Measurements from ENCODE around the gene TMEM165. TPM values are rescaled to one million over a fixed set of nuclear protein-coding genes. Genes with fewer than 3 reads are reported as not detected.

TMEM165 gene
- total RNA-seq, 1 donor, result 131 TPM

GRCh38 chr4:55444827-55445226 is 49.1 kb downstream of the TMEM165 start:
- DNase-seq (ENCODE audit: low read depth), result peak; percentile 62
- H3K4me3 ChIP-seq (ENCODE audit: low read depth, low read length), result no peak overlapping the region
- TF ChIP-seq, protein P1, sequence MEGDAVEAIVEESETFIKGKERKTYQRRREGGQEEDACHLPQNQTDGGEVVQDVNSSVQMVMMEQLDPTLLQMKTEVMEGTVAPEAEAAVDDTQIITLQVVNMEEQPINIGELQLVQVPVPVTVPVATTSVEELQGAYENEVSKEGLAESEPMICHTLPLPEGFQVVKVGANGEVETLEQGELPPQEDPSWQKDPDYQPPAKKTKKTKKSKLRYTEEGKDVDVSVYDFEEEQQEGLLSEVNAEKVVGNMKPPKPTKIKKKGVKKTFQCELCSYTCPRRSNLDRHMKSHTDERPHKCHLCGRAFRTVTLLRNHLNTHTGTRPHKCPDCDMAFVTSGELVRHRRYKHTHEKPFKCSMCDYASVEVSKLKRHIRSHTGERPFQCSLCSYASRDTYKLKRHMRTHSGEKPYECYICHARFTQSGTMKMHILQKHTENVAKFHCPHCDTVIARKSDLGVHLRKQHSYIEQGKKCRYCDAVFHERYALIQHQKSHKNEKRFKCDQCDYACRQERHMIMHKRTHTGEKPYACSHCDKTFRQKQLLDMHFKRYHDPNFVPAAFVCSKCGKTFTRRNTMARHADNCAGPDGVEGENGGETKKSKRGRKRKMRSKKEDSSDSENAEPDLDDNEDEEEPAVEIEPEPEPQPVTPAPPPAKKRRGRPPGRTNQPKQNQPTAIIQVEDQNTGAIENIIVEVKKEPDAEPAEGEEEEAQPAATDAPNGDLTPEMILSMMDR (IDR thresholded peaks at IDR 0.05; ENCODE audit: insufficient read depth, low read length), result peak; percentile 59

- DNase-seq (ENCODE audit: low read depth), result peak; percentile 73
- TF ChIP-seq, protein P1 (IDR thresholded peaks at IDR 0.05; ENCODE audit: insufficient read depth, low read length), result peak; percentile 2
- H3K4me3 ChIP-seq (ENCODE audit: low read depth, low read length), result no peak overlapping the region
These were observed 50.3 kb downstream of the TMEM165 start for GRCh38 chr4:55445921-55446577.

DNA sequence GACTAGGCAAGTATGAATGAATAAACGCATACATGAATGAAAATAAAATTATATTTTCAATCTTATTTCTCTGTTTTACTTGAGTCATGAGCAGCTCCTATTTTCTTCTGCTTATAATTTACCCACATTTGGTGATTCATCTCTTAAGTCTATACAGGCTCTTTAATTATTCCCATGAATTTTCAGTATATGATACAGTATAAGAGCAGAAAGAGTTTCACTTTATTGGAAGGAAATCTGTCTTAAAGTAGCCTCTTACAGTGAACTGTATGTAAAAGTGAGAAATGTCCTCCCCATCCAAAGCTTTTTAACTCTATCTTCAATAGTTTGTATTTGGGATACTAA is 50.8 kb downstream of the TMEM165 start:
- DNase-seq (ENCODE audit: low read depth), result no peak
- no peak overlapping the region for H3K4me3 ChIP-seq (ENCODE audit: low read depth, low read length)
- TF ChIP-seq, protein P1 (IDR thresholded peaks at IDR 0.05; ENCODE audit: insufficient read depth, low read length), result no peak

GRCh38 chr4:55447108-55447708 is 51.5 kb downstream of the TMEM165 start:
- TF ChIP-seq, protein P1 (IDR thresholded peaks at IDR 0.05; ENCODE audit: insufficient read depth, low read length), result no peak
- H3K4me3 ChIP-seq (ENCODE audit: low read depth, low read length), result no peak overlapping the region
- DNase-seq (ENCODE audit: low read depth), result no peak

GRCh38 chr4:55447831-55448230 is 52.1 kb downstream of the TMEM165 start:
- H3K4me3 ChIP-seq (ENCODE audit: low read depth, low read length), result no peak overlapping the region
- peak; percentile 44 for DNase-seq (ENCODE audit: low read depth)
- TF ChIP-seq, protein P1 (IDR thresholded peaks at IDR 0.05; ENCODE audit: insufficient read depth, low read length), result no peak

DNA sequence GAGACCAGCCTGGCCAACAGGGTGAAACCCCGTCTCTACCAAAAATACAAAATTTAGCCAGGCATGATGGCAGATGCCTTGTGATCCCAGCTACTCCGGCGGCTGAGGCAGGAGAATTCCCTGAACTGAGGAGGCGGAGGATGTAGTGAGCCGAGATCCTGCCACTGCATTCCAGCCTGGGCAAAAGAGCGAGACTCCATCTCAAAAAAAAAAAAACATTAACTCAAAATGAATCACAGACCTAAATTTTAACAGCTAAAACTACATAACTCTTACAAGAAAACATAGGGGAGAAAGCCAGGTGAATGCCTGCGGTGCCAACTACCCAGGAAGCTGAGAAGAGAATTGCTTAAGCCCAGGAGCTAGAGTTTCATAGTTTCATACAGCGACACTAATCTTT is 54.8 kb downstream of the TMEM165 start:
- TF ChIP-seq, protein P1 (IDR thresholded peaks at IDR 0.05; ENCODE audit: insufficient read depth, low read length), result no peak
- H3K4me3 ChIP-seq (ENCODE audit: low read depth, low read length), result no peak overlapping the region
- DNase-seq (ENCODE audit: low read depth), result no peak

Measured in fibroblast of the aortic adventitia (primary cell).